PC-3 (cell line): ENCODE measurements around the gene EMP1. TPM values are rescaled to one million over a fixed set of nuclear protein-coding genes. Genes with fewer than 3 reads are reported as not detected.
"Not testable (repeated sequence)": the region's sequence is repeated elsewhere in the genome, so short reads cannot be mapped to it uniquely, and the experiment has no call there.

ENCODE experiments used
- ATAC-seq: fragments of 200-7000 bp; cut with Tn5 transposase; 2 replicates; pipeline ENCODE4 v1.9.1; 2020; ENCODE audit warnings: mild to moderate bottlenecking, moderate library complexity
- BruUV-seq: library from RNA; stranded (reverse); fragments of 400-500 nt; replicated peaks from 2 replicates; lab custom pipeline; 2021; lab: Mats Ljungman, UMichigan
- CTCF ChIA-PET: fragments of 300-600 bp; sonication (Branson Sonifier 250); formaldehyde crosslinking; loops from one replicate; lab custom pipeline; 2022; ENCODE audit warnings: antibody characterized with exemption; lab: Charles Lee
- POLR2A ChIA-PET: fragments of 300-600 bp; sonication (Branson Sonifier 250); formaldehyde crosslinking; loops from one replicate; lab custom pipeline; 2022; ENCODE audit warnings: antibody characterized with exemption; ENCODE audit not compliant: unreplicated experiment; lab: Charles Lee
- DNase-seq: peaks from one replicate; pipeline ENCODE4 v3.0.0-alpha.2; 2015
- H2AFZ ChIP-seq: fragments of 300-600 bp; sonication (generic); 2 replicates; pipeline ENCODE4 v1.6.0; 2016; ENCODE audit warnings: antibody characterized with exemption, low read length
- H3F3A ChIP-seq: fragments of 300-600 bp; sonication (generic); one replicate; pipeline ENCODE4 v1.6.0; 2017; ENCODE audit warnings: antibody characterized with exemption, low read length, control low read depth, mild to moderate bottlenecking; ENCODE audit not compliant: unreplicated experiment
- H3K27ac ChIP-seq: fragments of 300-600 bp; sonication (generic); 2 replicates; pipeline ENCODE4 v1.5.1; 2016; ENCODE audit warnings: mild to moderate bottlenecking, low read length
- H3K27me3 ChIP-seq: fragments of 300-600 bp; sonication (generic); 2 replicates; pipeline ENCODE4 v1.6.1; 2016; ENCODE audit warnings: low read length, mixed read lengths
- H3K36me3 ChIP-seq: fragments of 300-600 bp; sonication (generic); 2 replicates; pipeline ENCODE4 v1.6.1; 2016; ENCODE audit warnings: low read depth, mixed run types, low read length, mixed read lengths
- H3K4me1 ChIP-seq: fragments of 300-600 bp; sonication (generic); 2 replicates; pipeline ENCODE4 v1.5.1; 2016; ENCODE audit warnings: low read length; ENCODE audit not compliant: insufficient read depth
- H3K4me2 ChIP-seq: fragments of 300-600 bp; sonication (generic); 2 replicates; pipeline ENCODE4 v1.6.0; 2016; ENCODE audit warnings: low read length
- H3K4me3 ChIP-seq: fragments of 300-600 bp; sonication (generic); 2 replicates; pipeline ENCODE4 v1.5.1; 2016; ENCODE audit warnings: mild to moderate bottlenecking, low read length, mixed read lengths
- H3K79me2 ChIP-seq: fragments of 300-600 bp; sonication (generic); 2 replicates; pipeline ENCODE4 v1.6.1; 2017; ENCODE audit warnings: low read length, mixed read lengths
- H3K9ac ChIP-seq: fragments of 300-600 bp; sonication (generic); 2 replicates; pipeline ENCODE4 v1.6.0; 2016; ENCODE audit warnings: mild to moderate bottlenecking, low read length
- H3K9me2 ChIP-seq: fragments of 300-600 bp; sonication (generic); replicated peaks from 2 replicates; pipeline ENCODE4 v1.6.1; 2016; ENCODE audit warnings: mixed run types, low read length, mixed read lengths
- H3K9me3 ChIP-seq: fragments of 300-600 bp; sonication (generic); 2 replicates; pipeline ENCODE4 v1.6.1; 2016; ENCODE audit warnings: low read length, mixed read lengths
- H4K20me1 ChIP-seq: fragments of 300-600 bp; sonication (generic); 2 replicates; pipeline ENCODE4 v1.6.1; 2016; ENCODE audit warnings: low read length, mixed read lengths
- CTCF ChIP-seq: fragments of 300-600 bp; sonication (generic); conservative IDR thresholded peaks from 2 replicates; pipeline ENCODE4 v1.5.1; 2017; ENCODE audit warnings: antibody characterized with exemption, low read depth, mild to moderate bottlenecking, low read length
- EZH2 ChIP-seq: fragments of 300-600 bp; sonication (generic); IDR thresholded peaks from one replicate; pipeline ENCODE4 v1.6.1; 2017; ENCODE audit warnings: antibody characterized with exemption, mild to moderate bottlenecking, low read length; ENCODE audit not compliant: unreplicated experiment
- EZH2phosphoT487 ChIP-seq: fragments of 300-600 bp; sonication (generic); IDR thresholded peaks from 2 replicates; pipeline ENCODE4 v1.6.1; 2018; ENCODE audit warnings: mild to moderate bottlenecking, antibody characterized with exemption, low read length, borderline replicate concordance
- intact Hi-C: fragments of 100-400 bp; cut with micrococcal nuclease; formaldehyde crosslinking; loops from 2 replicates; pipeline ENCODE4 v1.9.0; 2023
- total RNA-seq: library from RNA; depleted of rRNA; stranded (reverse); fragments of >200 nt; gene quantifications from 2 replicates; pipeline ENCODE4 v1.2.3, GENCODE V29; 2014; rRNA removed

EMP1 gene
- total RNA-seq, 1 experiment from 2014 or later, result 158 TPM

- H3K9me2 ChIP-seq, POLR2A ChIA-PET, intact Hi-C loops, H3K9me3 ChIP-seq, DNase-seq, ATAC-seq, H2AFZ ChIP-seq, CTCF ChIA-PET, H4K20me1 ChIP-seq, H3K27ac ChIP-seq, H3K4me3 ChIP-seq, H3K4me1 ChIP-seq, H3F3A ChIP-seq, H3K79me2 ChIP-seq, H3K4me2 ChIP-seq, H3K36me3 ChIP-seq, BruUV-seq, H3K9ac ChIP-seq: not testable (repeated sequence)
- H3K27me3 ChIP-seq, result peaks cover 39% of the 10 kb centered on the region
These were observed 71.3 kb downstream of the EMP1 start for GRCh38 chr12:13267826-13268225.

- Histone ChIP-seq H3K9me3 (no peaks in the 10 kb centered on the region), H3K4me1 (no peaks in the 10 kb centered on the region), H3K9me2 (no peaks in the 10 kb centered on the region), H3K27ac (no peak overlapping the region), H3K4me2 (no peak overlapping the region), H3K4me3 (no peak overlapping the region), H4K20me1 (no peaks in the 10 kb centered on the region), H3K79me2 (no peaks in the 10 kb centered on the region), H3K36me3 (no peaks in the 10 kb centered on the region), H3K27me3 (peaks cover 45% of the 10 kb centered on the region), H3F3A (no peaks in the 10 kb centered on the region), H3K9ac (no peak overlapping the region), H2AFZ (no peak overlapping the region)
- BruUV-seq, result no TSS peak
- DNase-seq (no peak), ATAC-seq (no peak)
- ChIA-PET CTCF (no interaction called here), POLR2A (no interaction called here)
- intact Hi-C loops, result no loop called here
- no peak for TF ChIP-seq EZH2phosphoT487
- TF ChIP-seq EZH2, result no peak
- no peak for TF ChIP-seq CTCF
These were observed 72.1 kb downstream of the EMP1 start for GRCh38 chr12:13268581-13268980.

Other genes starting within 250 kb of the EMP1 start
- gene GPRC5D, start 244.6 kb upstream of the EMP1 start, total RNA-seq, result not detected in 2 replicates
- 6.2 and 8.2 TPM in 2 replicates for gene HEBP1, start 196.5 kb upstream of the EMP1 start, total RNA-seq
- gene FAM234B, start 152.3 kb upstream of the EMP1 start, total RNA-seq, result 3.1 and 3.3 TPM in 2 replicates
- gene GSG1, start 93.1 kb upstream of the EMP1 start, total RNA-seq, result 0.77 TPM in 1 of 2 replicates, not detected in the other